OCI-LY7 (cell line): ENCODE data around the gene BIRC2.

Experiments
- CTCF ChIP-seq: fragments of 200-600 bp; sonication (generic); conservative IDR thresholded peaks from 2 replicates; pipeline ENCODE4 v1.5.1; 2014; ENCODE audit warnings: mild to moderate bottlenecking, antibody characterized with exemption, low read length, moderate library complexity, mixed read lengths
- EZH2phosphoT487 ChIP-seq: fragments of 200-600 bp; sonication (generic); IDR thresholded peaks from 2 replicates; pipeline ENCODE4 v1.6.1; 2018; ENCODE audit warnings: low read depth, borderline replicate concordance, mild to moderate bottlenecking, mixed run types, antibody characterized with exemption, low read length, moderate library complexity, mixed read lengths

GRCh38 chr11:102405501-102405900, 58.5 kb downstream of the BIRC2 start:
- TF ChIP-seq CTCF (no peak), EZH2phosphoT487 (no peak)
